HG03378 (cell line): ENCODE results near the gene SAPCD2.
"Not testable (repeated sequence)": the region's sequence is repeated elsewhere in the genome, so short reads cannot be mapped to it uniquely, and the experiment has no call there.

ENCODE experiments used
- ATAC-seq: cut with Tn5 transposase; IDR thresholded peaks from one replicate; pipeline ENCODE4 v1.9.1; 2021; ENCODE audit warnings: mild to moderate bottlenecking, moderate library complexity; ENCODE audit not compliant: unreplicated experiment

SAPCD2 gene, protein sequence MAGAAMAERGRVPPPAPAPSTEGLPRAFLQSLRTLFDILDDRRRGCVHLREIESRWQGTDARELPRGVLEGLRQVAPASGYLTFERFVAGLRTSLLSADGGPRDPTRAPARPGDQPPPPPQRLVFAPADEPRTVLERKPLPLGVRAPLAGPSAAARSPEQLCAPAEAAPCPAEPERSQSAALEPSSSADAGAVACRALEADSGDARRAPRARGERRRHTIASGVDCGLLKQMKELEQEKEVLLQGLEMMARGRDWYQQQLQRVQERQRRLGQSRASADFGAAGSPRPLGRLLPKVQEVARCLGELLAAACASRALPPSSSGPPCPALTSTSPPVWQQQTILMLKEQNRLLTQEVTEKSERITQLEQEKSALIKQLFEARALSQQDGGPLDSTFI

DNA sequence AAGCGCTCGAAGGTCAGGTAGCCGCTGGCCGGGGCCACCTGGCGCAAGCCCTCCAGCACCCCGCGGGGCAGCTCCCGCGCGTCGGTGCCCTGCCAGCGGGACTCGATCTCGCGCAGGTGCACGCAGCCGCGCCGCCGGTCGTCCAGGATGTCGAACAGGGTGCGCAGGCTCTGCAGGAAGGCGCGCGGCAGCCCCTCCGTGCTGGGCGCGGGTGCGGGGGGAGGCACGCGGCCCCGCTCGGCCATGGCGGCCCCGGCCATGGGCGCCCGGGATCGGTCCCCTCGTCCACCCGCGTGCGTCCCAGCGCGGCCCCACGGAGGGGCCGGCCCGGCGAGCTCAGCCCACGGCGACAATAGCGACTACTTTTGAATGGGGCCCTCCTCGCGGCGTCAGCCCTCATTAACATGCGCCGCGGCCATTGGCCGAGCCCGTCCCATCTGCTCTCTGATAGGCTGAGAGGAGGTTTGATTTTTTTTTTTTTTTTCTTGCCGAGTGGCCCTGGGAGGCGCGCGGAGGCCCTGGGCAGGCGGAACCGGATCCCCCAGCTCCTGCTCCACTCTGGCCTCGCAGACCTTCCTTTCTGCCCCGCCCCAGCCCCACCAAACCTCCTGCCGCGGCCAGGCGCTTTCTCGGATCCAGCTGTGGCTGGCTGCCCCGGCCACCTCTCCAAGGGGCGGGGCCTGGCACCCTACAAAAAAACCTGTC, at the start of gene SAPCD2:
SAPCD2 (minus strand) TSS at position 357 of the 705 bp plus-strand sequence; CDS start at position 260, 97 bp downstream.
- peak; percentile 54 for ATAC-seq

DNA sequence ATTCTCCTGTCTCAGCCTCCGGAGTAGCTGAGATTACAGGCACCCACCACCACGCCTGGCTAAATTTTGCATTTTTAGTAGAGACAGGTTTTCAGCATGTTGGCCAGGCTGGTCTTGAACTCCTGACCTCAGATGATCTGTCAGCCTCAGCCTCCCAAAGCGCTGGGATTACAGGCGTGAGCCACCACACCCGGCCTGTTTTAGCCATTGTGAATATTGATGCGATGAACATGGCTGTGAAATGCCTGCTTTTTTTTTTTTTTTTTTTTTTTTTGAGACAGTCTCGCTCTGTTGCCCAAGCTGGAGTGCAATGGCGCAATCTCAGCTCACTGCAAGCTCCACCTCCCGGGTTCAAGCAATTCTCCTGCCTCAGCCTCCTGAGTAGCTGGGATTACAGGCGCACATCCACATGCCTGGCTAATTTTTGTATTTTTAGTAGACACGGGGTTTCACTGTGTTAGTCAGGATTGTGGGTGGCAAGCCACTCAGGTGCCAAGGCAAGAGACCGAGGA, 47.8 kb upstream of the SAPCD2 start:
- not testable (repeated sequence) for ATAC-seq

DNA sequence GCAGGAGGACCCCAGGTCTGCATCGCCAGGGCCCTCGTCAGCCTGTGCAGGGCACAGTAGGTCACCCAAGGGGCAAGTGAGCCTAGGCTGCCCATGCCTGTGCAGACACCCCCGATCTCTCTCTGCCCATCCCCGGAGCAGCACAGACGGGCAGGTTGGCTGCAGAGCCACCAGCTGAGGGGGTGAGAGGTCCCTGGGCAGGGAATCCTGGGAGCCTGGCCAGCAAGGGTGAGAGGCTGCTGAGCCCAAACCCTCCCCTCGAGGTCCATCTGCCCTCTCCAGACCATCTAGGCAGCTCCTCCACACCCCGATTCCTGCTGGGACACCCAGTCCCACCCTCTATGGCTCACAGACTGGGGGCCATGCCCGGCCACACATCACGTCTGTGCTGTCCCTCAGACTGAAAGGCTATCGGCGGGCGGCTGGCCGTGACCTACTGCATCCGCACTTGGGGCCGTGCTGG, 46.9 kb upstream of the SAPCD2 start:
- no peak for ATAC-seq

DNA sequence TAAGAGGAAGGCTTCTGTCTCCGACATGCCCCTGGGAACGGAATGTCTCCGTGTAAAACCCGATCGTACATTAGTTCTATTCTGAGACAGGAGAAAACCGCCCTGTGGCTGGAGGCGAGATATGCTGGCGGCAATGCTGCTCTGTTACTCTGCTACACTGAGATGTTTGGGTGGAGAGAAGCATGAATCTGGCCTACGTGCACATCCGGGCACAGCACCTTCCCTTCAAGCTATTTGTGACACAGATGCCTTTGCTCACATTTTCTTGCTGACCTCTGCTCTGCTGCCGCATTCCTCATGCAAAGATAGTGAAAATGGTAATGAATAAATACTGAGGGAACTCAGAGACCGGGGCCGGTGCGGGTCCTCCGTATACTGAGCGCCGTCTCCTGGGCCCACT, 46.4 kb upstream of the SAPCD2 start:
- ATAC-seq: no peak

DNA sequence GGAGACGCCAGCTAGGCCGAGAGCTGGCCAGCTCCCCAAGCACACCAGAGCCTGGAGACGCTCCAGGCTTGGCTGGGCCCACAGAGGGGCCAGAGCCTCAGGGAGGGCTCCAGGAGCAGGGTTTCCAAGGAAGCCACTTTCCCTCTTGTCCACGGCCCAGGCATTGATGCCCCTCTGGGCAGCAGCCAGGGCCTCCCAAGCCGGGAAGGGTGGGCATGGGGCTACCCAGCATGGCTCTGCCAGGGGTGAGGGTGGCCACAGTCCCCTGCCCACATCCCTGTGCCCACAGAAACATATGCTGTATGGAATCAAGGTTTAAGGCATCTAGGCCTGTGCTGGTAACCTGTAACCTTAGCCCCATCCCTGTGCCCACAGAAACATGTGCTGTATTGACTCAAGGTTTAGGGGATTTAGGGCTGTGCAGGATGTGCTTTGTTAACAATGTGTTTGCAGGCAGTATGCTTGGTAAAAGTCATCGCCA, 45.7 kb upstream of the SAPCD2 start:
- no peak for ATAC-seq

DNA sequence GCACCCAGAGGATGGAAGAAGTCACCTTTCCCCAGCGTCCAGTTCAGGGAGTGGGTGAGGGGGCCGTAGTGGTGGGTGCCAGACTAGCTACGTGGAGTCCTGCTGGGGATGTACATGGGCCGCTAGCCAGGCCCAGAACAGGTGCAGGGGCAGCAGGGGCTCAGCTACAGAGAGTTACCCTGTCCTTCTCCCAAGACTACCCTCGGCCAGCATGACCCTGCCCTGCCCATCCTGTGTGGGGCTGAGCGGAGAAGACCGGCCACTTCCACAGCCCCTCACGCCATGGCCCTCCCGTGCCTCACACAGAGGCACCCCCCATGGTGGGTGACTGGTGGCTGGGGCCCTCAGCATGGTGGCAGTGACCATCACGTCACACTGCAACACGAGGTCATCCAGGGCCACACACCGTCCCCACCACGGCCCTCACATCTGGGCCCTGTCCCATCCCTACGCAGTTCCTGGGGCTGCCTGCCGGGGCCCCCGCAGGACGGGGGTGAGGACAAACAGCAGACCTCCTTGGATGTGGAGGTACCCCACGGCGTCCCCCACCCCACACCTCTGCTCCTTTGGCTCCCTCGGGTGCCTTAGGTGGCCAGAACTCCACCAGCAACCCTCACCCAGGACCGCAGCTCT, 45.2 kb upstream of the SAPCD2 start:
- ATAC-seq: no peak

DNA sequence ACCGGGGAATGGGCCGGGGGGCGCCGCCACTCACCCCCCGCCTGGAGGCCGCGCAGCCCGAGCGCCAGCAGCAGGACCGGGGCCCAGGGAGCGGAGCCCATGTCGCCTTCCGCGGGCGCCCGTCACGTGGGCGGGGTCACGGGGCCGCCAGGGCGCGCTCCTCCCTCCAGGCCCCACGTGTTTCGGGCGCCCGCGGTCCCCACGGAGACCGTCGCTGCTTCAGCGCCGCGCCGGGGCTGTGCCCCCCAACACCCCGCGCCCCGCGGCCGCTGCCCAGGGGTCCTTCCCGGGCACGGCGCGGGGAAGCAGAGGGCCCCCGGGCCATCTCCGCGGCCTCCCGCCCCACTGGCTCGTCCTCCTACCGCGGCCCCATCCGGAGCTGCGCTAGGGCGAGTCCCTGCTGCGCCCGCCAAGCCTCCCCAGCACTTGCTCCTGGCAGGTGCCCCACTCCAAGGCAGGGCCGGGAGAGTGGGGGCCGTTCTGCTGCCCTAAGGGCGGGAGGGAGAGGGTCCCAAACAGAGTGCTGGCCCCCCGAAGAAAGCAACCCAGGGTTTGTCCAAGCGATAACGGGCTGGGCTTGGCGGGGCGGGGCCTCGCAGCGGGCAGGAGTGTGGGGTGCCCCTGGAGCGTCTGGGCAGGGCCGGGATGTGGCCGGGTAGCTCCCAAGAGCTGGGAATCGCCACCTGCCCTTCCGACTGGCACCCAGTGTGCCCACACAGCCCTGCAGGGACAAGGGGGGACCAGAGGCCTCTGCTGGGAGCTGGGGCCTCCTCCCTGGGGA, 44.4 kb upstream of the SAPCD2 start, which contains the start of gene DPP7:
DPP7 (minus strand) TSS at position 121 of the 781 bp plus-strand sequence; CDS start at position 101, 20 bp downstream.
- ATAC-seq: no peak

DNA sequence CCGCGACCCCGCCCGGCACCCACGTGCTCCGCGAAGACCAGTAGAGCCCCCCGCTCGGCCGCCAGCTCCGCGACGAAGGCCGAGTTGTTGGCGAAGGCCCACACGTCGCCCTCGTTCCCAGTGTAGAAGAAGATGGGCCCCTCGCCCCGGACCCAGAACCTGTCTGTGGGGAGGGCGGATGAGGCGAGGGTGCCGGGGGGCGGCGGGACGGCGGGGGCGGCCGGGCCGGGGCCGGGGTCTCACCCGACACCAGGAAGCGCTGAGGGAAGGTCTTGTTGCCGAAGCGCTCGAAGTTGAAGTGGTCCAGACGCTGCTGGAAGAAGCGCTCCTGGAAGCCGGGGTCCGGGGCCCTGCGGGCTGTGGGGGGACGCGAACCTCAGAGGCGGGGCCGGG, 43.9 kb upstream of the SAPCD2 start:
- ATAC-seq: no peak

DNA sequence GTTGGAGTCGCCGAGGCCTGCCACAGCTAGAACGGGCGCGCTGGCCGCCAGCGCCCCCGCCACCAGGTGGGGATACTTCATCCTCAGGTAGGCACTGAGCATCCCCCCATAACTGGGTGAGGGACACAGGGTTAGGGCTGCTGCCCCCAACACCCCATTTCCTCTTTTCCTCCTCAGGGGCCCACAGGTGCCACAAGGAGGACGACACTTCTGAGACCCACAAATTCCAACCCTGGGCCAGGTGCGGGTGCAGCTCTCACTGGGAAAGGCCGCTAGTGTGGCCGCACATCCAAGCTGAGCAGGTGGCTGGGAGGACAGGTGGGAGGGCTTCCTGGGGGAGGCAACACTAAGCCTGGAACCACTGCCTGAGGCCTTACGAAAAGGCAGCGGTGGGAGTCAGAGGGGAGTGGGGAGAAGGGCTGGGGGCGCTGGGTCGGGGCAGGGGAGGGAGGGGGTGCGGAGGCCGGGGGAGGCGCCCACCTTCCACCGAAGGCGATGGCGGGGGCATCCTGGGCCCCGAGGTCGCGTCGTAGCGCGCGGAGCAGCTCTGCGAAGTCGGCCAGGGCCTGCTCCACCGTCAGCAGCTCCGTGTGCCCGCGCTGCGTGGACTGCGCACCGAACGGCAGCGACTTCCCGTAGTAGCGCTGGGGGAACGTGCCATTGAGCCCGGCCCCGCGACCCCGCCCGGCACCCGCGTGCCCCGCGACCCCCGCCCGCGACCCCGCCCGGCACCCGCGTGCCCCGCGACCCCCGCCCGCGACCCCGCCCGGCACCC, 43.2 kb upstream of the SAPCD2 start:
- no peak for ATAC-seq

DNA sequence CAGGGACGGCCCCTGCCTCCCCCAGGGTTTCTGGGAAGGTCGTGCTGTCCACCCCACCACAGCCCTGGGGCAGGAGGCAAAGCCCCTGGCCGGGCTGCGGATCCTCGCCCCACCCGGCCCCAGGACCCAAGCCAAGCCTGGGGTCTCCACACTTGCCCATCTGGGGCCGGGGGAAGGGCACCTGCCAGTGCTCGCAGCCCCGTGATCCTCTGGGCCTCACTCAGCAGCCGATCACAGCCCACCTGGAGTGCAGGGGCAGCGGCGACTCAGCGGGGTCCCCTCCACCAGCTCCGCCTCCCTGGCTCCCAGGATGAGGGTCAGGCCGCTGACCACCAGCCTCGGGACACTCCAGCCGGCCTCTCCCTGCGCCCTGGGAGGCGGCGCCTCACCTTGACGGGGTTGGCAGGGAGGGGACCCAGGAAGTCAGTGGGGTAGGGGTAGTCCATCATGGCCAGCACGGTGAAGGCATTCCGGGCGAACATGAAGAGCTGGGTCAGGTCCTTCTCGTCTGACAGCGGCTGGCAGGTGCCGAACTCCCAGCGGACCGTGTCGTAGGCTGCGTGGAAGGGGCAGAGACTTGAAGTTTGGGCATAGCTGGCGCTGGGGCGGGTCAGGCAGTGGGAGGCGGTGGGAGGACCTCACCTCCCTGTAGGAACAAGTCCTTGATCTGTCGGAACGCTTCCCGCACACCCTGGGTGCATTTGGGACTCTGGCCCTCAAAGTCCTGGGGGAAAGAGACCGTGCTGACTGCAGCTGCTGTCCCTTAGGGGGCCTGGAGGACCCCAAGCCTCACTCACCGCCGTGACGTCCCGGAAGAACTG, 42.4 kb upstream of the SAPCD2 start:
- no peak for ATAC-seq

DNA sequence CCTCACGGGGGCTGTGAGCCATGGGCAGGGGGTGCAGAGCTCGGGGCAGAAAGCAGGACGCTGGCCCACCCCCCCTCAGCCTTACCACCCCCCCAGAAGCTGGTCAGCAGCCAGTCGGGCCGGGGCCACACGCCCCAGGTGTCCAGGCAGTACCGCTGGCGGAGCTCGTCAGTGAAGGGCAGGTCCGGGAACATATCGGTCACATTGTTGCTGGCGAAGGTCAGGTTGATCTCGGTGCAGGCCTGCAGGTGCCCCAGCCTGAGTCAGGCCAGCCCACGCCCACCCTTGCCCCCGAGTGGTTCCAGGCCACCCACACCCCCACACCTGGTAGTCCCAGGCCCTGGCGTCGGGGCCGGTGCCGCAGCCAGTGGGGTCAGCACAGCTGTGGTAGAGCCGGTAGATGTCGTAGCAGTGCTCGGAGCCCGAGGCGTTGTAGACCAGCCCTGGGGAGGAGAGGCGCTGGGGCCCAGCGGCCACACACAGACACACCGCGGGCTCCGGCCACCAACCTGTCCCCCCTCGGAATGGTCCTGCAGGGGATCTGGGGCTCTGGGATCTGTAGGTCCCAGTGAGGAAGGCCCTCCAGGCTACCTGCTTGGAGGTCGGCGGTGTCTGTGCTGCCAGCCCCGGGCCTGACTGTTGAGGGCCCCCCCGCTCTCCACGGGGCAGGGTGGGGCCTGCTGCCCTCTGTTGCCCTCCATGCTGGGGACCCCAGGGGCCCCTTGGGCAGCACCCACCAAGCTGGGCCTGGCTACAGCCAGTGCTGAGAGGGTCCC, 41.6 kb upstream of the SAPCD2 start:
- no peak for ATAC-seq

DNA sequence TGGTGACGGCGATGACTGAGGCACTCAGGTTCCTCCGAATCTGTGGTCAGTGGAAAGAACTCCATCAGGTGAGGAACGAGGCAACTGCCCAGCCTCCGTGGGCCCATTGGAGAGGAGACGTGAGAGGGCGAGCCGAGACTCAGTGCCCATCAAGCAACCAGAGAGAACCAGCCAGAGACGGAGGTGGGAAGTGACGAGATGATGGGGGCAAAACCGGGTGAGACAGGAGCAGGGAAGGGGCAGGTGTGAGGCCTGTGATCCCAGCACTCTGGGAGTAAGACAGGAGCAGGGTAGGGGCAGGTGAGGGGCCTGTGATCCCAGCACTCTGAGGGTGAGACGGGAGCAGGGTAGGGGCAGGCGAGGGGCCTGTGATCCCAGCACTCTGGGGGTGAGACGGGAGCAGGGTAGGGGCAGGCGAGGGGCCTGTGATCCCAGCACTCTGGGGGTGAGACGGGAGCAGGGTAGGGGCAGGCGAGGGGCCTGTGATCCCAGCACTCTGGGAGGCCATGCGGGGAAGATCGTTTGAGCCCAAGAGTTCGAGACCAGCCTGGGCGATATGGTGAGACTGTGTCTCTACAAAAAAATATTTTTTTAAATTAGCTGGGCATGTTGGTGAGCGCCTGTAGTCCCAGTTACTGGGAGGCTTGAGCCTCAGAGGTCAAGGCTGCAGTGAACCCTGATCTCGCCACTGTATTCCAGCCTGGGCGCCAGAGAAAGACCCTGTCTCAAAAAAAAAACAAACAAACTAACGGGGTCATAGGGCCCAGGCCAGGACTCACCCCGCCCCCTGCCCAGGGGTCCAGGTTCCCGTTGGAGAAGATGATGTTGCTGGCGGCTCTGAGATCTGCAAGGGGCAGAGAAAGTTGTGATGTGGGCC, 40.8 kb upstream of the SAPCD2 start:
- no peak for ATAC-seq

DNA sequence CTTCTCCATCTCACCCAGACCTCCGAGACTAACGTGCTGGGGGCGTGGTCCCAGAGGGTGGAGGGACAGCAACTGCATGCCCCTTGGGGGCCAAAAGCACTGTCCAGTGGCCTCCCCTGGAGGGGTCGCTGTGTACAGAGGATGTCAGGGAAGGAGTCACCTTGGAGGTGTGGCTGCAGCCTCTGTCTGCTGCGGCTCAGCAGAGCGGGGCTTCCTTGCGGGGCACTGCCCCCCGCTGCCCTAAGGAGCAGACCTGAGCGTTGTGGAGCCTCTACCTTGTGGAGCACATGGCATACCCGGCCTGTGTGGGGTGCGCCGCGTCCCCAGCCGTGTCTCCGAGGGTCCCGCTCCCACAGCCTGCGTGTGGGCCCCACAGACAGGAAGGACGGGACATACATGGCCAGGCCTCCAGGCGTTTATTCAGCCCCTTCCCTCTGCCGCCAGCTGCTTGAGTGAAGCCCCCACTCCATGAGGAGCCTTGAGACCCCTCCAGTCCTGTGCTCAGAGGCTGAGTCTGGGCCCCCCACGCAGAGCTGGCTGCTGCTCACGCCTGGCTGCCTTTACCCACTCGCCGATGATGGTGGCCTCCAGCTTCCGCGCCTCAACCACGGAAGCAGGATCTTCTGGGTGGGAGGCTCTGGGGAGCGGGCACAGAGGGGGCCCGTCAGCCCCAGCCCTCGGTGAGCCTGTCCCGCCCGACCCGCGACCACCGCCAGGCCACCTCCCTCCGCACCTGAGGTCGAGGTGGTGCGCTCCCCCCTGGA, 40.0 kb upstream of the SAPCD2 start:
- no peak for ATAC-seq

DNA sequence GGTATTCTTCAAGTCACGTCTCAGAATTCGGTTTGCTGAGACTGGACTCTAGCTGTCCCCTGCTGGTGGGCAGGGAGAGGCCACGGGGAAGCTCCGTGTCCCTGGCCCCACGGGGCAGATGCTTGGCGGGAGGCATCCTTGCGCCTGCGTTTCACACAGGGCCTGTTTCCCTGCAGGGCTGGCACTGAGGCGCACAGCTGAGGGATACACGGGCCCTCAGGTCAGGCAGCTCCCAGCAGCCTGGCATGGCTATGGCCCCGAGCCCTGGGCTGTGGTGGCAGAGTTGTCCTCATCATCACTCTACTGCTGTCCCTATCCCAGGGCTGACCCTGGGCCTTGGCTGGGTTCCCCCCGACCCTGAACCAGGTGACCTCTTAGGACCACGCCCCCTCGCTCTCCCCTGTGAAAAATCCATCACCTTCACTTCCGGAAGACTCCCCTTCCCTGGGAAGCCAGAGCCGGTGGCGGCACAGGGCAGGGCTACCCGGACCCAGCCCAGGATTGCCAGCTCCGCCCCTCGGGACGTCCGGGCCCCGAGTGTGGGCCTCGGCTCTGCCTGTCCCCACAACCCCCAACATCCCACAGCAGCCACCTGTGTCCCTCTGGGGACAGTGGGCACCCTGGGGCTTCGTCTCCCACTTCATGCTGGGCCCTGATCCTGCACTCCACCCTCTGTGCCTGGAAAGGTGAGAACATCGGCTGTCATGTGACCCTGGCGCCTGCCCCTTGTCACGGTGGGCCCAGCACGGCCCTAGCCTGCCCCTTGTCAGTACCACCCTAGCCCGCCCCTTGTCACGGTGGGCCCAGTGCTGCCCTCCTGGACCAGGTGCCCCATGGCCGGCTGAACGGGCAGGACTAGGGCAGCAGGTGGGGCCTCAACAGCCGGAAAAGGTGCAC, 39.1 kb upstream of the SAPCD2 start:
- no peak for ATAC-seq

DNA sequence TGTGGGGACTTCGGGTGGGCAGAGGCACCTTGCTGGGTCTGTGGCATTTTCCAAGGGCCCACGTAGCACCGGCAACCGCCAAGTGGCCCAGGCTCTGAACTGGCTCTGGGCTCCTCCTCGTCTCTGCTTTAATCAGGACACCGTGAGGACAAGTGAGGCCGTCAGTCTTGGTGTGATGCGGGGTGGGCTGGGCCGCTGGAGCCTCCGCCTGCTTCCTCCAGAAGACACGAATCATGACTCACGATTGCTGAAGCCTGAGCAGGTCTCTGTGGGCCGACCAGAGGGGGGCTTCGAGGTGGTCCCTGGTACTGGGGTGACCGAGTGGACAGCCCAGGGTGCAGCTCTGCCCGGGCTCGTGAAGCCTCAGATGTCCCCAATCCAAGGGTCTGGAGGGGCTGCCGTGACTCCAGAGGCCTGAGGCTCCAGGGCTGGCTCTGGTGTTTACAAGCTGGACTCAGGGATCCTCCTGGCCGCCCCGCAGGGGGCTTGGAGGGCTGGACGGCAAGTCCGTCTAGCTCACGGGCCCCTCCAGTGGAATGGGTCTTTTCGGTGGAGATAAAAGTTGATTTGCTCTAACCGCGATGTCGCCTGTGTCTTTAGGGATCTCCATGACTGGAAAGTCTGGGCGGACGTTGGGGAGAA, 38.4 kb upstream of the SAPCD2 start:
- no peak for ATAC-seq
